ENCODE measurements around the gene VCX2. TPM values are rescaled to one million over a fixed set of nuclear protein-coding genes. Genes with fewer than 3 reads are reported as not detected.

VCX2 gene
- total RNA-seq, 1 donor from 2014 or later, result not detected

DNA sequence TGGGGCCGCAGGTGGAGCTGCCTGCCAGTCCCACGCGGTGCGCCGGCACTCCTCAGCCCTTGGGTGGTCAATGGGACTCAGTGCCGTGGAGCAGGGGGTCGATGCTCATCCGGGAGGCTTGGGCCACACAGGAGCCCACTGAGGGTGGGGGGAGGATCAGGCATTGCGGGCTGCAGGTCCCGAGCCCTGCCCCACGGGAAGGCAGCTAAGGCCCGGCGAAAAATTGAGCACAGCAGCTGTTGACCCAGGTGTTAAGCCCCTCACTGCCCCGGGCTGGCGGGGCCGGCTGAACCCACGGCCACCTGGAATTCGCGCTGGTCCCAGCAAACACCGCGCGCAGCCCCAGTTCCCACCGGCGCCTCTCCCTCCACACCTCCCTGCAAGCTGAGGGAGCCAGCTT lies 26.1 kb downstream of the VCX2 start:
- peaks cover 3% of the 10 kb centered on the region for H3K9me3 Mint-ChIP-seq
- Histone ChIP-seq H3K27ac (no peak overlapping the region), H3K27me3 (no peaks in the 10 kb centered on the region), H3K36me3 (no peaks in the 10 kb centered on the region), H3K9me3 (ENCODE audit: low read depth) (peaks cover 11% of the 10 kb centered on the region), H3K4me2 (no peak overlapping the region), H3K4me3 (no peak overlapping the region), H2AFZ (replicated peaks) (no peak overlapping the region), H3K79me2 (ENCODE audit: low read depth) (no peaks in the 10 kb centered on the region), H3K9ac (no peak overlapping the region), H4K20me1 (ENCODE audit: low read depth) (no peaks in the 10 kb centered on the region), H3K4me1 (peaks cover 7% of the 10 kb centered on the region), H3F3A (ENCODE audit: low read depth) (no peaks in the 10 kb centered on the region)
- no peak overlapping the region for H3K27ac Mint-ChIP-seq
- TF ChIP-seq EZH2phosphoT487 (IDR thresholded peaks at IDR 0.05), result no peak
- TF ChIP-seq, protein P1, sequence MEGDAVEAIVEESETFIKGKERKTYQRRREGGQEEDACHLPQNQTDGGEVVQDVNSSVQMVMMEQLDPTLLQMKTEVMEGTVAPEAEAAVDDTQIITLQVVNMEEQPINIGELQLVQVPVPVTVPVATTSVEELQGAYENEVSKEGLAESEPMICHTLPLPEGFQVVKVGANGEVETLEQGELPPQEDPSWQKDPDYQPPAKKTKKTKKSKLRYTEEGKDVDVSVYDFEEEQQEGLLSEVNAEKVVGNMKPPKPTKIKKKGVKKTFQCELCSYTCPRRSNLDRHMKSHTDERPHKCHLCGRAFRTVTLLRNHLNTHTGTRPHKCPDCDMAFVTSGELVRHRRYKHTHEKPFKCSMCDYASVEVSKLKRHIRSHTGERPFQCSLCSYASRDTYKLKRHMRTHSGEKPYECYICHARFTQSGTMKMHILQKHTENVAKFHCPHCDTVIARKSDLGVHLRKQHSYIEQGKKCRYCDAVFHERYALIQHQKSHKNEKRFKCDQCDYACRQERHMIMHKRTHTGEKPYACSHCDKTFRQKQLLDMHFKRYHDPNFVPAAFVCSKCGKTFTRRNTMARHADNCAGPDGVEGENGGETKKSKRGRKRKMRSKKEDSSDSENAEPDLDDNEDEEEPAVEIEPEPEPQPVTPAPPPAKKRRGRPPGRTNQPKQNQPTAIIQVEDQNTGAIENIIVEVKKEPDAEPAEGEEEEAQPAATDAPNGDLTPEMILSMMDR (IDR thresholded peaks at IDR 0.05), result no peak
- peaks cover 4% of the 10 kb centered on the region for H3K27me3 Mint-ChIP-seq (ENCODE audit: insufficient read depth, low read depth)
- no peaks in the 10 kb centered on the region for H3K36me3 Mint-ChIP-seq
- no peak for DNase-seq (ENCODE audit: low spot score)
- H3K4me1 Mint-ChIP-seq, result peaks cover 12% of the 10 kb centered on the region
- H3K4me3 Mint-ChIP-seq, result no peak overlapping the region

DNA sequence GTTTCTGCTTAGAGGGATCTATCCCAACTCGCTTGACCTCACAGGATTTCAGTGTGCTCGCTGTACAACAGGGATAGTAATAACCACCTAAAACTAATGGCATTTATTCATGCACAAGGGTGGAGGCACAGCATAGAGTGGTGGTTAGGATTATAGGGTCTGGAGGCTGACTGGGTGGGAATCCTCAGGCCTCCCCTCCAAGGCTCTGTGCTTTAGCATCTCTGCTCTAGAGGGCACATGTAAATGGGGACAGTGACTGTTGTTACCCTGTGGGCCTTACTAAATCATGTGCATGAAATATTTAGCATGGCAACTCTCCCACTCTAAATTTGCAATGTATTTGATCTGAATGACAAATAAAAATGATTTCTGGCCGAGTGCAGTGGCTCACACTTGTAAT lies 29.2 kb downstream of the VCX2 start:
- Histone ChIP-seq H4K20me1 (ENCODE audit: low read depth) (no peaks in the 10 kb centered on the region), H3K79me2 (ENCODE audit: low read depth) (no peaks in the 10 kb centered on the region), H3K4me2 (no peak overlapping the region), H3F3A (ENCODE audit: low read depth) (no peaks in the 10 kb centered on the region), H3K4me3 (no peak overlapping the region), H3K27ac (no peak overlapping the region), H3K4me1 (peaks cover 4% of the 10 kb centered on the region), H3K36me3 (no peaks in the 10 kb centered on the region), H3K9ac (no peak overlapping the region), H3K9me3 (ENCODE audit: low read depth) (peaks cover 6% of the 10 kb centered on the region), H3K27me3 (no peaks in the 10 kb centered on the region), H2AFZ (replicated peaks) (no peak overlapping the region)
- peaks cover 4% of the 10 kb centered on the region for H3K27me3 Mint-ChIP-seq (ENCODE audit: insufficient read depth, low read depth)
- no peak for DNase-seq (ENCODE audit: low spot score)
- H3K4me3 Mint-ChIP-seq, result no peak overlapping the region
- H3K36me3 Mint-ChIP-seq, result no peaks in the 10 kb centered on the region
- TF ChIP-seq EZH2 (IDR thresholded peaks at IDR 0.05), result no peak
- TF ChIP-seq EZH2phosphoT487 (IDR thresholded peaks at IDR 0.05), result no peak
- peaks cover 3% of the 10 kb centered on the region for H3K9me3 Mint-ChIP-seq
- H3K27ac Mint-ChIP-seq, result no peak overlapping the region
- peaks cover 14% of the 10 kb centered on the region for H3K4me1 Mint-ChIP-seq

DNA sequence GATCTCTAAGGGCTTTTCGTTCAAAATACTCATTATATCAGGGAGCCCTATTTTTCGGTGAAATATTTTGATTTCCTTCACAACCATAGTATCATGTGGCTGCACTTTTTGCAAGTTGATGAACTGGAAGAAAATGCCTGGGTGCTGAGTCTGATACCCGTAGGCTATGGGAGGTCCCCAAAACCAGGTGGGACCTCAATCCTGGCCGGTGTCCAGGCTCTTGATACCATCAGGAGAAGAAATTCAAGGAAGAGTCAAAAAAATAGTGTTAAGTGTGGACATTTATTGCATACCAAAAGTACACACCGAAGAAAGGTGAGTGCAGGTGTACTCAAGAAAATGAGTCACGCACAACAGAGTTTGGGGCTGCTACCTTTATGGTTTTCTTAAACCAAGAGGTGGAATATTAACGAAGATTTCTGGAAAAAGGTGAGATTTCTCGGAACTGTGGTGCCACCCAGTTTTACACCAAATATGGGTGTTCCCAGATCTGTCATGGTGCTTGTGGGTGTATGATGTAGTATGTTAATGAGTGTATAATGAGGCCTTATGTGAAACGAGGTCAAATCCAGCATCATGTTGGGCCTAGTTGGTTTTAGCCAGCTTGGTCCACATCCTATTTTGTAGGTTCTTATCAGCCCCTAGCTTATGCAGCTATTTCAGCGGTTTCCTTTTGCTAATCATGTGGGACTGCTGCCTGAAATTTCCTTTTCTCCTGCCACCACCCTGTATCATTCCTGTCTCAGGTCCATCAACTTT lies 29.9 kb downstream of the VCX2 start:
- Histone ChIP-seq H3K27me3 (no peaks in the 10 kb centered on the region), H3K36me3 (no peaks in the 10 kb centered on the region), H3F3A (ENCODE audit: low read depth) (no peaks in the 10 kb centered on the region), H3K4me2 (no peak overlapping the region), H3K4me1 (no peaks in the 10 kb centered on the region), H3K9me3 (ENCODE audit: low read depth) (peaks cover 3% of the 10 kb centered on the region), H3K9ac (no peak overlapping the region), H3K4me3 (no peak overlapping the region), H3K79me2 (ENCODE audit: low read depth) (no peaks in the 10 kb centered on the region), H3K27ac (no peak overlapping the region), H4K20me1 (ENCODE audit: low read depth) (no peaks in the 10 kb centered on the region), H2AFZ (replicated peaks) (no peak overlapping the region)
- no peak for DNase-seq (ENCODE audit: low spot score)
- Mint-ChIP-seq H3K4me1 (peaks cover 14% of the 10 kb centered on the region), H3K9me3 (peaks cover 3% of the 10 kb centered on the region), H3K36me3 (no peaks in the 10 kb centered on the region), H3K4me3 (no peak overlapping the region), H3K27me3 (ENCODE audit: insufficient read depth, low read depth) (peaks cover 4% of the 10 kb centered on the region), H3K27ac (peak overlapping the region; percentile 46)
- TF ChIP-seq, protein P1 (IDR thresholded peaks at IDR 0.05), result no peak
- TF ChIP-seq EZH2 (IDR thresholded peaks at IDR 0.05) (no peak), EZH2phosphoT487 (IDR thresholded peaks at IDR 0.05) (no peak)

DNA sequence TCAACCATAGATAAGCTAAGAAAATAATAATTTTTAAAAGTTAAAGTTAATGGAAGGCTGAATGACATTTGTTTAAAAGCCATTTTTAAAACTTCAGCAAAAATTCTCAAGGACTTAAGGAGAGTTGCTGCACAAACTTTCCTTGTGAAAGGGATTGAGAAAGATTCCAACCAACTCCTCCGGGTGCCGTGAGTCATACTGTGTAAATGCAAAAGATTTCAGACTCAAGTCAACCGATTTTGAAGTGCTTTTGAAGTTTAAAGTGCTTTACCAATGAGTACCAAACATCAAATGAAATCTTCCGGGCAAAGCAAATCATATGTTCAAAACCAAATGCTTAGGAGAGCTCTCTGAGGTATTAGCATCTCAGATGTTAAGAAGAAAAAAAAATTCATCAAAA lies 31.4 kb downstream of the VCX2 start:
- Histone ChIP-seq H3K27me3 (no peaks in the 10 kb centered on the region), H3K9ac (no peak overlapping the region), H3K4me3 (no peak overlapping the region), H3F3A (ENCODE audit: low read depth) (no peaks in the 10 kb centered on the region), H3K9me3 (ENCODE audit: low read depth) (peaks cover 5% of the 10 kb centered on the region), H4K20me1 (ENCODE audit: low read depth) (no peaks in the 10 kb centered on the region), H3K4me2 (no peak overlapping the region), H3K79me2 (ENCODE audit: low read depth) (no peaks in the 10 kb centered on the region), H2AFZ (replicated peaks) (no peak overlapping the region), H3K27ac (no peak overlapping the region), H3K4me1 (no peaks in the 10 kb centered on the region), H3K36me3 (no peaks in the 10 kb centered on the region)
- DNase-seq (ENCODE audit: low spot score), result no peak
- TF ChIP-seq EZH2phosphoT487 (IDR thresholded peaks at IDR 0.05) (no peak), EZH2 (IDR thresholded peaks at IDR 0.05) (no peak)
- TF ChIP-seq, protein P1 (IDR thresholded peaks at IDR 0.05), result no peak
- Mint-ChIP-seq H3K27ac (no peak overlapping the region), H3K4me1 (peaks cover 14% of the 10 kb centered on the region), H3K27me3 (ENCODE audit: insufficient read depth, low read depth) (peaks cover 4% of the 10 kb centered on the region), H3K9me3 (peaks cover under 1% of the 10 kb centered on the region), H3K4me3 (no peak overlapping the region), H3K36me3 (no peaks in the 10 kb centered on the region)

All from neural progenitor cell (in vitro differentiated cells).